GM12872 (cell line): ENCODE data around the gene ZNF787.

Experiments used
- TF ChIP-seq, protein P1 (sequence below): IDR thresholded peaks from 3 replicates; pipeline ENCODE4 v1.5.1; 2011; ENCODE audit warnings: low read depth, mild to moderate bottlenecking, low read length, moderate library complexity; ENCODE audit not compliant: insufficient read depth

ZNF787 gene

DNA sequence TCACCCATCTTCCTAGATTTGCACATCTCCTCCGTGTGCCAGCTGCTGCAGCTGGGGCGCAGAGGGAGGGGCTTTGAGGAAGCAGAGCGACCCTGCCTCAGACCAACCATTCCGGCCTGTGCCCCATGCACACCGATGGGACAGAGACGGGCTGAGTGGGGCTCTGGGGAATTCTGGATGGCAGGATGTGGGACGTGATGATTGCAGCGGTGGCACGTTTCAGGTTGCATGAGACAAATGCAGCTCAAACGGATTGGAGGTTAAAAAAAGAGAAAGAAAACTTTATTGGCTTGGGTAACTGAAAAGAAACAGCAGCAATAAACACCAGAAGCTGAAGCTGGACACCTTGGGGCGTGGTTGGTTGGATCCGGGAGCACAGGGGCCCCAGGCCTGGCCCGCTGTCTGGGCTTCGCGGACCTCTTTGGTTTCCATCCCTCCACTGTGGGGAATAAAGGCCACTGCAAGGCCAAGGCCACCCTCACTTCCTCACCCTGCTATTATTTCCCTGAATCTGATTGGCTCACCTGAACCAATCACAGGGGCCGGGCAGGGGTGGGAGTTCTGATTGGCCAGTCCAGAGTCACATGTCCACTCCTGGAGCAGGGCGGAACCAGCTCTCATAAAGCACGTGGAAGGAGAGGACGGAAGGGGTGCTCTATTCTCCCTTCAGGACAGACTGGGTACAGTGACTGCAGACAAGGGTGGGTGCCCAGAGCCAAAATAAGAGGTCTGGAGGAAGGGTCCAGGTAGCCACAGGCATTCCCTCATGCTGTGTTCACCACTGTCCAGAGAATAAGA, 6.1 kb upstream of the ZNF787 start:
- TF ChIP-seq, protein P1, sequence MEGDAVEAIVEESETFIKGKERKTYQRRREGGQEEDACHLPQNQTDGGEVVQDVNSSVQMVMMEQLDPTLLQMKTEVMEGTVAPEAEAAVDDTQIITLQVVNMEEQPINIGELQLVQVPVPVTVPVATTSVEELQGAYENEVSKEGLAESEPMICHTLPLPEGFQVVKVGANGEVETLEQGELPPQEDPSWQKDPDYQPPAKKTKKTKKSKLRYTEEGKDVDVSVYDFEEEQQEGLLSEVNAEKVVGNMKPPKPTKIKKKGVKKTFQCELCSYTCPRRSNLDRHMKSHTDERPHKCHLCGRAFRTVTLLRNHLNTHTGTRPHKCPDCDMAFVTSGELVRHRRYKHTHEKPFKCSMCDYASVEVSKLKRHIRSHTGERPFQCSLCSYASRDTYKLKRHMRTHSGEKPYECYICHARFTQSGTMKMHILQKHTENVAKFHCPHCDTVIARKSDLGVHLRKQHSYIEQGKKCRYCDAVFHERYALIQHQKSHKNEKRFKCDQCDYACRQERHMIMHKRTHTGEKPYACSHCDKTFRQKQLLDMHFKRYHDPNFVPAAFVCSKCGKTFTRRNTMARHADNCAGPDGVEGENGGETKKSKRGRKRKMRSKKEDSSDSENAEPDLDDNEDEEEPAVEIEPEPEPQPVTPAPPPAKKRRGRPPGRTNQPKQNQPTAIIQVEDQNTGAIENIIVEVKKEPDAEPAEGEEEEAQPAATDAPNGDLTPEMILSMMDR: no peak

DNA sequence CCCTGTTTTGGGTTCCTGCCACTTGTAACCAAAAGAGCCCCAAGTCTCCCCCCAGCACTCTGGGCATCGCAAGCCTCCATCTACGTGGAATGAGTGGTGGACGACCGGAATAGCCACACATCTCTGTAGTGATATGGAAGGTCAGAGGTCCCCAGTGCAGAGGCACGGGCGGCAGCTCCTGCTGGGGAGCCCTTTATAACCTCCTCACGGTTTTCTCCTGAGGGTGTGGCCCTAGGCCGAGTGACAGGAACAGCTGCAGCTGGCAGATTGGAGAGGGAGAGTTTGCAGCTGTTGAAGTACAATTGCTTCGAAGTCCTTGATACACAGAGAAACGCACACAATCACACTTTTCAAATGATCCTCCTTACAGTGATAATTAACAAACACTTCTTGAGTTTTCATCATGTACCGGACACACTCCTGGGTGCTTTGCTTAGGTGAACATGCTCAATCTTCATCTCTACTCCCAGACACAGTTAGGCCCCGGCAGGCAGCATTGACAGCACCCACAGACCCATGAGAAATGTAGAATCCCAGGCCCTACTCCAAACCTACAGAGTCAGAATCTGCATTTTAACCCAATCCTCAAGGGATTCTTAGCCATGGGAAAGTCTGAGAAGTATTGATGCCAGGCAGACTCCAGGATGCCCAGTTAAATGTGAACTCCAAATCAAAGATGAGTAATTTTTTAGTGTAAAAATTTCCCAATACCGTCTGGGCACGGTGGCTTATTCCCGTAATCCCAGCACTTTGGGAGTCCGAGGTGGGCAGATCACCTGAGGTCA, 4.9 kb upstream of the ZNF787 start:
- TF ChIP-seq, protein P1: no peak

DNA sequence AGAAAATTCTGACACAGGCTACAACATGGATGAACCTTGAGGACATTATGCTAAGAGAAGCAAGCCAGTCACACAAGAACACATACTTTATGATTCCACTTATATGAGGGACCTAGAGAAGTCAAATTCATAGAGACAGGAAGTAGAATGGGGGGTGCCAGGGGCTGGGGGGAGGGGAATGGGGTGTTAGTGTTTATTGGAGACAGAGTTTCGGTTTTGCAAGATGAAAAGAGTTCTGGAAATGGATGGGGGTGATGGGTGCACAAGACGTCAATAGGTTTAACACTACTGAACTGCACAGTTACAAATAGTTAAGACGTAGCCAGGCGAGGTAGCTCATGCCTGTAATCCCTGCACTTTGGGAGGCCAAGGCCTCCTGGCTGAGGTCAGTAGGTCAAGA, 3.5 kb upstream of the ZNF787 start:
- TF ChIP-seq, protein P1: no peak

DNA sequence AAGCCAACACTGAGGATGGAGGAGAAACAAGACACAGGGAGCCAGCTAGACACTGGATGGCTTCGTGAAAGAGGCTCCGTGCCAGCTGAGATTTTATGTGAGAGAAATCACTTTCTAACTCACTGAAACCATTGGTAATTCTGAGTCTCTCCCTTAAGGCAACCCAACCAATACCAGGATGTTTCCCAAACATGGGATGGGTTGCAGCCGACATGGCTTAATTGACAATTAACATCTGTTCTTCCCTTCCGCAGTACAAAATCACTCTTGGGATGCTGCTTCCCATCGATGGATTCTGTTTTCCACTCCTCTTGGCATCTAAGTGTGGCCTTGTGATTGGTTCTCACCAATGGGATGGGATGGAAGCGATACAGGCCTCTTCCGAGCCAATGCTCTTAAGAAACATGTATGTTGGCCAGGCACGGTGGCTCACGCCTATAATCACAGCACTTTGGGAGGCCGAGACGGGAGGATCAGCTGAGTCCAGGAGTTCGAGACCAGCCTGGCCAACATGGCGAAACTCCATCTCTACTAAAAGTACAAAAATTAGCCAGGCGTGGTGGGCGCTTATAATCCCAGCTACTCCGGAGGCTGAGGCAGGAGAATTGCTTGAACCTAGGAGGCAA, 2.3 kb upstream of the ZNF787 start:
- TF ChIP-seq, protein P1: no peak

DNA sequence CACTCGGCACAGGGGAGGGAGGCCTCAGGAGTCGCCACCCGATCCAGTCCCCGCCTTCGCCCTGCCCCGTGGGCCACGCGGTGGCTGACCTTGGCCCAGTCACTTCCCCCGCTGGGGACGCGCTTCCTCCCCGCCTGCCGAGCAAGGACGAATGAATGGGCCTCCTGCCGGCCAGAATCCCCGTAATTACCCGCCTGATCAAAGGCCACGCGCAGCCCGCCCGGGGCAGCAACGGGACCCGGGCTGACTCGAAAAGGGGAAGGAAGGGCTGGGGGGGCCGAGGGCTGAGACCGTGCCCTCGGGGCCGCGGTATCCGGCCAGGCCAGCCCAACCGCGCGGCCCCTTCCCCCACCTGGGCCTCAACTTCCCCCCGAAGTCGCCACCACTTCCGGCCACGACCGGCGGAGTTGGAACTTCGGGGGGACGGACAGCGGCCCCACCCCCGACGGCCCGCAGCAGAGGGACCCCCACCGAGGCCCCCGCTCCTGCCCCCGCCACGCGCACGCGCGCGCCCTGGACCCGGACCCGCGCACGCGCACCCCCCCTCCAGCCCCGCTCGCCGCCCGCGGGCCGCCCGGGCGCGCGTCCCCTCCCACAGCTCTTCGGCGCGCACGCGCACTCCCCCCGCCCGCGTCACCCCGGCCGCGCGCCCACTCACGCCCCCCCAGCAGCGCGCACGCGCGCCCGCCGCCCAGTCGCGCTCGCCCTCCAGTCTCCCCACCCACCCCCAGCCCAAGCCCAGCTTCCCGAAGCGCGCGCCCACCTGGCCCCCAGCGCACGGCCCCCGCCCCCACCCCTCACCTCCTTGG, 520 bp downstream of the ZNF787 start:
- TF ChIP-seq, protein P1: 0 out of 3 replicates have a peak, but pooled peaks have one; percentile 28

DNA sequence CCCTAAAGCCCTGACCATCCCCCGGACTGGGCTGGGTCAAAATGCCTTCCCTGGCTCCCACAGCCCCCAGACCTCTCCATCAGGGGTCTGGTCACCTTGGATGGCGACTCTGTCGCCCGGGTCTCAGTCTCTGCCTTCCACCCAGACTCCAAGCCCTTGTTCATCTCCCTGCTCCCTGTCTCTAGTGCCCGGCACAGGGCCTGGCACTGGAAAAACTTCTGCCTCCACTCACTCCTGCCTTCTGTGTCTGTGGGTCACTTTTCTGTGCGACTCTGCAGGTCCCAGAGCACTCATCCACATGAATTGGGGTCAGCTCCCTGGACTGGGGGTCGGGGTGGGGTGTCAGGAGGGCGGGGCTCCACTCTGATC, 1.1 kb downstream of the ZNF787 start:
- TF ChIP-seq, protein P1: no peak
